ENCODE data around the gene HDAC10.

DNA sequence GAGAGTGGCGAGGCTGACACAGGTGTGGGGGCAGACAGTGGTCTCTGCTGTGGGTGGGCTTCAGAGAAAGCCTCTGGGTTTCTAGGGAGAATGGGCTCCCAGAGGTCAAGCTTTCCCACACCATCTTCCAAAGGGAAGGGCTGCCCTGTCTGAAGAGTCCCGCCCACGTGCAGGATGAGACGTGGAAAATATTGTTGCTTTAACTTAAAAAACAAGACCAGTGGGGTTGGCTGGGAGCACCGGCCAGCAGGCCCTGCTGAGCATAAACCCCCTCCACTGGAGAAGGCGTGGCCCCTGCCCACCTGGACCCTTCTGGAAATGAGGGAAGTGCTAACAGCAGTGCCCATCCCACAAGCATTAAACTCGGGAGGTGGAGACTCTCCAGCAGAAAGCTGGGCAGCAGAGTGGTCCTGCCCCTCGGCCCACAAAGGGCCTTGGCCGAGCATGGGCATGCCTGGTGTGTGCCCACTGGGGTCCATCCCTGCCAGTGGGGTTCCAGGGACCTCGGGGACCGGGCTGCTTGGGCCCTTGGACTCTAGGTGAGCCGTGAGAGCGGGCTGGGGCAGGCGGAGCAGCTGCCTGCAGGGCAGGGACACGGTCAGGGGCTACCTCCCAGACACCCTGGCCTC lies 34.9 kb downstream of the HDAC10 start:
- no peak for TF ChIP-seq POLR2A (IDR thresholded peaks at IDR 0.05)
- TF ChIP-seq, protein P1, sequence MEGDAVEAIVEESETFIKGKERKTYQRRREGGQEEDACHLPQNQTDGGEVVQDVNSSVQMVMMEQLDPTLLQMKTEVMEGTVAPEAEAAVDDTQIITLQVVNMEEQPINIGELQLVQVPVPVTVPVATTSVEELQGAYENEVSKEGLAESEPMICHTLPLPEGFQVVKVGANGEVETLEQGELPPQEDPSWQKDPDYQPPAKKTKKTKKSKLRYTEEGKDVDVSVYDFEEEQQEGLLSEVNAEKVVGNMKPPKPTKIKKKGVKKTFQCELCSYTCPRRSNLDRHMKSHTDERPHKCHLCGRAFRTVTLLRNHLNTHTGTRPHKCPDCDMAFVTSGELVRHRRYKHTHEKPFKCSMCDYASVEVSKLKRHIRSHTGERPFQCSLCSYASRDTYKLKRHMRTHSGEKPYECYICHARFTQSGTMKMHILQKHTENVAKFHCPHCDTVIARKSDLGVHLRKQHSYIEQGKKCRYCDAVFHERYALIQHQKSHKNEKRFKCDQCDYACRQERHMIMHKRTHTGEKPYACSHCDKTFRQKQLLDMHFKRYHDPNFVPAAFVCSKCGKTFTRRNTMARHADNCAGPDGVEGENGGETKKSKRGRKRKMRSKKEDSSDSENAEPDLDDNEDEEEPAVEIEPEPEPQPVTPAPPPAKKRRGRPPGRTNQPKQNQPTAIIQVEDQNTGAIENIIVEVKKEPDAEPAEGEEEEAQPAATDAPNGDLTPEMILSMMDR (IDR thresholded peaks at IDR 0.05): no peak
